Measurements from ENCODE around the gene TBC1D7.

TBC1D7 gene

GRCh38 chr6:13319891-13320564 is 8.3 kb downstream of the TBC1D7 start:
- Histone ChIP-seq H3K4me1 (ENCODE audit: control insufficient read depth, insufficient read depth, low read length, poor library complexity, severe bottlenecking) (no peaks in the 10 kb centered on the region), H3K4me3 (ENCODE audit: insufficient read depth, low read depth, low read length, poor library complexity, severe bottlenecking) (no peak overlapping the region), H3K9me3 (ENCODE audit: control insufficient read depth, low read length) (no peaks in the 10 kb centered on the region), H3K27me3 (replicated peaks; ENCODE audit: control insufficient read depth, insufficient read depth, low read length, poor library complexity, severe bottlenecking) (no peaks in the 10 kb centered on the region), H3K36me3 (ENCODE audit: control insufficient read depth, insufficient read depth, low read length) (peaks cover 82% of the 10 kb centered on the region), H3K27ac (ENCODE audit: insufficient read depth, low read length, poor library complexity, severe bottlenecking) (no peak overlapping the region)
- DNase-seq, result no peak

GRCh38 chr6:13318821-13319220 is 9.5 kb downstream of the TBC1D7 start:
- Histone ChIP-seq H3K4me1 (ENCODE audit: control insufficient read depth, insufficient read depth, low read length, poor library complexity, severe bottlenecking) (no peaks in the 10 kb centered on the region), H3K4me3 (ENCODE audit: insufficient read depth, low read depth, low read length, poor library complexity, severe bottlenecking) (no peak overlapping the region), H3K9me3 (ENCODE audit: control insufficient read depth, low read length) (no peaks in the 10 kb centered on the region), H3K27ac (ENCODE audit: insufficient read depth, low read length, poor library complexity, severe bottlenecking) (no peak overlapping the region), H3K27me3 (replicated peaks; ENCODE audit: control insufficient read depth, insufficient read depth, low read length, poor library complexity, severe bottlenecking) (no peaks in the 10 kb centered on the region), H3K36me3 (ENCODE audit: control insufficient read depth, insufficient read depth, low read length) (peaks cover 77% of the 10 kb centered on the region)
- DNase-seq, result no peak

GRCh38 chr6:13315896-13316295 is 12.4 kb downstream of the TBC1D7 start:
- H3K36me3 ChIP-seq (ENCODE audit: control insufficient read depth, insufficient read depth, low read length), result peaks cover 54% of the 10 kb centered on the region
- DNase-seq, result no peak
- H3K9me3 ChIP-seq (ENCODE audit: control insufficient read depth, low read length), result no peaks in the 10 kb centered on the region
- H3K4me3 ChIP-seq (ENCODE audit: insufficient read depth, low read depth, low read length, poor library complexity, severe bottlenecking), result no peak overlapping the region
- no peaks in the 10 kb centered on the region for H3K27me3 ChIP-seq (replicated peaks; ENCODE audit: control insufficient read depth, insufficient read depth, low read length, poor library complexity, severe bottlenecking)
- no peak overlapping the region for H3K27ac ChIP-seq (ENCODE audit: insufficient read depth, low read length, poor library complexity, severe bottlenecking)
- no peaks in the 10 kb centered on the region for H3K4me1 ChIP-seq (ENCODE audit: control insufficient read depth, insufficient read depth, low read length, poor library complexity, severe bottlenecking)

GRCh38 chr6:13314806-13315205 is 13.5 kb downstream of the TBC1D7 start:
- H3K4me1 ChIP-seq (ENCODE audit: control insufficient read depth, insufficient read depth, low read length, poor library complexity, severe bottlenecking), result no peaks in the 10 kb centered on the region
- H3K27me3 ChIP-seq (replicated peaks; ENCODE audit: control insufficient read depth, insufficient read depth, low read length, poor library complexity, severe bottlenecking), result no peaks in the 10 kb centered on the region
- no peaks in the 10 kb centered on the region for H3K9me3 ChIP-seq (ENCODE audit: control insufficient read depth, low read length)
- no peak overlapping the region for H3K27ac ChIP-seq (ENCODE audit: insufficient read depth, low read length, poor library complexity, severe bottlenecking)
- no peak overlapping the region for H3K4me3 ChIP-seq (ENCODE audit: insufficient read depth, low read depth, low read length, poor library complexity, severe bottlenecking)
- peaks cover 47% of the 10 kb centered on the region for H3K36me3 ChIP-seq (ENCODE audit: control insufficient read depth, insufficient read depth, low read length)
- DNase-seq, result no peak

- Histone ChIP-seq H3K27me3 (replicated peaks; ENCODE audit: control insufficient read depth, insufficient read depth, low read length, poor library complexity, severe bottlenecking) (no peaks in the 10 kb centered on the region), H3K36me3 (ENCODE audit: control insufficient read depth, insufficient read depth, low read length) (peaks cover 24% of the 10 kb centered on the region), H3K27ac (ENCODE audit: insufficient read depth, low read length, poor library complexity, severe bottlenecking) (no peak overlapping the region), H3K4me3 (ENCODE audit: insufficient read depth, low read depth, low read length, poor library complexity, severe bottlenecking) (no peak overlapping the region), H3K4me1 (ENCODE audit: control insufficient read depth, insufficient read depth, low read length, poor library complexity, severe bottlenecking) (no peaks in the 10 kb centered on the region), H3K9me3 (ENCODE audit: control insufficient read depth, low read length) (no peaks in the 10 kb centered on the region)
- DNase-seq, result no peak
Observed at GRCh38 chr6:13311155-13311554, 17.2 kb downstream of the TBC1D7 start.

- Histone ChIP-seq H3K4me3 (ENCODE audit: insufficient read depth, low read depth, low read length, poor library complexity, severe bottlenecking) (no peak overlapping the region), H3K27me3 (replicated peaks; ENCODE audit: control insufficient read depth, insufficient read depth, low read length, poor library complexity, severe bottlenecking) (no peaks in the 10 kb centered on the region), H3K4me1 (ENCODE audit: control insufficient read depth, insufficient read depth, low read length, poor library complexity, severe bottlenecking) (no peaks in the 10 kb centered on the region), H3K9me3 (ENCODE audit: control insufficient read depth, low read length) (no peaks in the 10 kb centered on the region), H3K27ac (ENCODE audit: insufficient read depth, low read length, poor library complexity, severe bottlenecking) (no peak overlapping the region), H3K36me3 (ENCODE audit: control insufficient read depth, insufficient read depth, low read length) (peaks cover 30% of the 10 kb centered on the region)
- DNase-seq, result no peak
Observed at GRCh38 chr6:13308332-13308731, 20.0 kb downstream of the TBC1D7 start.

- H3K4me1 ChIP-seq (ENCODE audit: control insufficient read depth, insufficient read depth, low read length, poor library complexity, severe bottlenecking), result no peaks in the 10 kb centered on the region
- no peak overlapping the region for H3K4me3 ChIP-seq (ENCODE audit: insufficient read depth, low read depth, low read length, poor library complexity, severe bottlenecking)
- no peak overlapping the region for H3K27ac ChIP-seq (ENCODE audit: insufficient read depth, low read length, poor library complexity, severe bottlenecking)
- H3K9me3 ChIP-seq (ENCODE audit: control insufficient read depth, low read length), result no peaks in the 10 kb centered on the region
- no peaks in the 10 kb centered on the region for H3K27me3 ChIP-seq (replicated peaks; ENCODE audit: control insufficient read depth, insufficient read depth, low read length, poor library complexity, severe bottlenecking)
- DNase-seq, result no peak
- H3K36me3 ChIP-seq (ENCODE audit: control insufficient read depth, insufficient read depth, low read length), result peaks cover 30% of the 10 kb centered on the region
Observed at GRCh38 chr6:13307508-13307995, 20.8 kb downstream of the TBC1D7 start.

GRCh38 chr6:13305791-13306190 is 22.5 kb downstream of the TBC1D7 start:
- Histone ChIP-seq H3K4me3 (ENCODE audit: insufficient read depth, low read depth, low read length, poor library complexity, severe bottlenecking) (no peak overlapping the region), H3K27ac (ENCODE audit: insufficient read depth, low read length, poor library complexity, severe bottlenecking) (no peak overlapping the region), H3K36me3 (ENCODE audit: control insufficient read depth, insufficient read depth, low read length) (peaks cover 30% of the 10 kb centered on the region), H3K4me1 (ENCODE audit: control insufficient read depth, insufficient read depth, low read length, poor library complexity, severe bottlenecking) (no peaks in the 10 kb centered on the region), H3K27me3 (replicated peaks; ENCODE audit: control insufficient read depth, insufficient read depth, low read length, poor library complexity, severe bottlenecking) (no peaks in the 10 kb centered on the region), H3K9me3 (ENCODE audit: control insufficient read depth, low read length) (no peaks in the 10 kb centered on the region)
- DNase-seq, result no peak

GRCh38 chr6:13305288-13305687 is 23.0 kb downstream of the TBC1D7 start:
- no peak overlapping the region for H3K27ac ChIP-seq (ENCODE audit: insufficient read depth, low read length, poor library complexity, severe bottlenecking)
- no peaks in the 10 kb centered on the region for H3K4me1 ChIP-seq (ENCODE audit: control insufficient read depth, insufficient read depth, low read length, poor library complexity, severe bottlenecking)
- peaks cover 32% of the 10 kb centered on the region for H3K36me3 ChIP-seq (ENCODE audit: control insufficient read depth, insufficient read depth, low read length)
- no peak for DNase-seq
- no peak overlapping the region for H3K4me3 ChIP-seq (ENCODE audit: insufficient read depth, low read depth, low read length, poor library complexity, severe bottlenecking)
- no peaks in the 10 kb centered on the region for H3K9me3 ChIP-seq (ENCODE audit: control insufficient read depth, low read length)
- no peaks in the 10 kb centered on the region for H3K27me3 ChIP-seq (replicated peaks; ENCODE audit: control insufficient read depth, insufficient read depth, low read length, poor library complexity, severe bottlenecking)

- Histone ChIP-seq H3K4me1 (ENCODE audit: control insufficient read depth, insufficient read depth, low read length, poor library complexity, severe bottlenecking) (no peaks in the 10 kb centered on the region), H3K9me3 (ENCODE audit: control insufficient read depth, low read length) (no peaks in the 10 kb centered on the region), H3K27ac (ENCODE audit: insufficient read depth, low read length, poor library complexity, severe bottlenecking) (no peak overlapping the region), H3K4me3 (ENCODE audit: insufficient read depth, low read depth, low read length, poor library complexity, severe bottlenecking) (no peak overlapping the region), H3K36me3 (ENCODE audit: control insufficient read depth, insufficient read depth, low read length) (peaks cover 38% of the 10 kb centered on the region), H3K27me3 (replicated peaks; ENCODE audit: control insufficient read depth, insufficient read depth, low read length, poor library complexity, severe bottlenecking) (no peaks in the 10 kb centered on the region)
- DNase-seq, result no peak
Observed at GRCh38 chr6:13304580-13305260, 23.6 kb downstream of the TBC1D7 start.
